HepG2 (cell line): ENCODE data around the gene TJAP1. TPM values are rescaled to one million over a fixed set of nuclear protein-coding genes. Genes with fewer than 3 reads are reported as not detected.

Experiments
- HDAC1 ChIP-seq: sonication (generic); formaldehyde crosslinking; IDR thresholded peaks from 2 replicates; pipeline ENCODE4 v1.5.1; 2020; ENCODE audit warnings: mild to moderate bottlenecking, missing genetic modification reagents
- MATR3 ChIP-seq: sonication (generic); formaldehyde crosslinking; IDR thresholded peaks from 2 replicates; pipeline ENCODE4 v1.4.0; 2020; ENCODE audit warnings: missing genetic modification reagents
- NFKBIZ ChIP-seq: IDR thresholded peaks from 2 replicates; pipeline ENCODE4 v1.6.1; 2018; ENCODE audit warnings: missing genetic modification reagents, missing compliant biosample characterization
- SETDB1 ChIP-seq: sonication (generic); formaldehyde crosslinking; IDR thresholded peaks from 2 replicates; pipeline ENCODE4 v1.5.1; 2020; ENCODE audit warnings: missing genetic modification reagents, mild to moderate bottlenecking, borderline replicate concordance
- ZBTB20 ChIP-seq: sonication (generic); formaldehyde crosslinking; IDR thresholded peaks from 2 replicates; pipeline ENCODE4 v1.8.1; 2023; ENCODE audit warnings: missing genetic modification reagents, low read depth, mild to moderate bottlenecking, borderline replicate concordance
- ZNF20 ChIP-seq: sonication (generic); formaldehyde crosslinking; IDR thresholded peaks from 2 replicates; pipeline ENCODE4 v1.4.0; 2020; ENCODE audit warnings: mild to moderate bottlenecking, moderate library complexity, missing genetic modification reagents
- ZNF777 ChIP-seq: sonication (generic); formaldehyde crosslinking; IDR thresholded peaks from 2 replicates; pipeline ENCODE4 v1.4.0; 2020; ENCODE audit warnings: missing genetic modification reagents
- polyA plus RNA-seq, 8 experiments: library from polyadenylated mRNA; depleted of rRNA in 3 of 8; stranded (reverse) in 7 of 8; unstranded in 1 of 8; fragments of >200 nt; fragmentation: Illumina TruSeq in 4 of 8; extraction: Trizol in 4 of 8; gene quantifications; 2 replicates each; pipeline versions ENCODE4 v1.2.1 to v1.2.3, GENCODE V29; 2011 to 2016; ENCODE audit warnings: low read depth in 4 of 8, missing spikeins in 1 of 8, mixed read lengths in 1 of 8; ENCODE audit not compliant: insufficient read depth in 1 of 8
- total RNA-seq, 5 experiments: library from RNA; depleted of rRNA; stranded (reverse); fragments of >200 nt; fragmentation: Illumina TruSeq; extraction: Trizol; gene quantifications; 2 replicates each; pipeline ENCODE4 v1.2.3, GENCODE V29; 2016; ENCODE audit warnings: low read depth in 1 of 5
- TF ChIP-seq, protein P1 (sequence below): sonication (generic); formaldehyde crosslinking; IDR thresholded peaks from 2 replicates; pipeline ENCODE4 v1.4.0; 2020; ENCODE audit warnings: missing genetic modification reagents
- TF ChIP-seq, protein P2 (sequence below): sonication (generic); formaldehyde crosslinking; IDR thresholded peaks from 2 replicates; pipeline ENCODE4 v1.9.0; 2021; ENCODE audit warnings: missing genetic modification reagents, borderline replicate concordance

The TJAP1 gene
- total and polyA plus RNA-seq, 2 of the 13 experiments (the other 11 are each of a cell fraction or from before 2014, with no cell fraction given), result 15.7 to 41.6 TPM

DNA sequence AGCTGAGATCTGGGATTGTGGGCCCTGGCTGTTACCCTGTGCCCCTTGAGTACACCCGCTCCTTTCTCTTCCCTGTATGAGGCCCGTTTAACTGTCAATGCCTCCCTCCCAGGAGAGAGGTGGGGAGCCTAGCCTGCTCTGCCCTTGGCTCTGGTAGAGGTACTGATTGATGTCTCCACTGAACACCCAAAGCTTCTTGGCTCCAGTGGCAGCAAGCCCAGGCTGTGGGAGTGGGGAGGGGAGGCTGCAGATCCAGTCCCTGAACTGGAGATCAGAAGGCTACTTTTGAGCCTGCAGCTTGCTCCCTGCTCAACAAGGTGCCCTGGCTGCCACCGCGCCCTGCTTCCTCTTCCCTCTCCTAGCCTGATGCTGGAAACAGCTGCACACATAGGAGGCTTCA lies 25.3 kb downstream of the TJAP1 start (continued):
- TF ChIP-seq MATR3 (CRISPR knock-in tag), result no peak
- no peak for TF ChIP-seq SETDB1
- no peak for TF ChIP-seq ZNF20 (CRISPR knock-in tag)
- TF ChIP-seq, protein P1, sequence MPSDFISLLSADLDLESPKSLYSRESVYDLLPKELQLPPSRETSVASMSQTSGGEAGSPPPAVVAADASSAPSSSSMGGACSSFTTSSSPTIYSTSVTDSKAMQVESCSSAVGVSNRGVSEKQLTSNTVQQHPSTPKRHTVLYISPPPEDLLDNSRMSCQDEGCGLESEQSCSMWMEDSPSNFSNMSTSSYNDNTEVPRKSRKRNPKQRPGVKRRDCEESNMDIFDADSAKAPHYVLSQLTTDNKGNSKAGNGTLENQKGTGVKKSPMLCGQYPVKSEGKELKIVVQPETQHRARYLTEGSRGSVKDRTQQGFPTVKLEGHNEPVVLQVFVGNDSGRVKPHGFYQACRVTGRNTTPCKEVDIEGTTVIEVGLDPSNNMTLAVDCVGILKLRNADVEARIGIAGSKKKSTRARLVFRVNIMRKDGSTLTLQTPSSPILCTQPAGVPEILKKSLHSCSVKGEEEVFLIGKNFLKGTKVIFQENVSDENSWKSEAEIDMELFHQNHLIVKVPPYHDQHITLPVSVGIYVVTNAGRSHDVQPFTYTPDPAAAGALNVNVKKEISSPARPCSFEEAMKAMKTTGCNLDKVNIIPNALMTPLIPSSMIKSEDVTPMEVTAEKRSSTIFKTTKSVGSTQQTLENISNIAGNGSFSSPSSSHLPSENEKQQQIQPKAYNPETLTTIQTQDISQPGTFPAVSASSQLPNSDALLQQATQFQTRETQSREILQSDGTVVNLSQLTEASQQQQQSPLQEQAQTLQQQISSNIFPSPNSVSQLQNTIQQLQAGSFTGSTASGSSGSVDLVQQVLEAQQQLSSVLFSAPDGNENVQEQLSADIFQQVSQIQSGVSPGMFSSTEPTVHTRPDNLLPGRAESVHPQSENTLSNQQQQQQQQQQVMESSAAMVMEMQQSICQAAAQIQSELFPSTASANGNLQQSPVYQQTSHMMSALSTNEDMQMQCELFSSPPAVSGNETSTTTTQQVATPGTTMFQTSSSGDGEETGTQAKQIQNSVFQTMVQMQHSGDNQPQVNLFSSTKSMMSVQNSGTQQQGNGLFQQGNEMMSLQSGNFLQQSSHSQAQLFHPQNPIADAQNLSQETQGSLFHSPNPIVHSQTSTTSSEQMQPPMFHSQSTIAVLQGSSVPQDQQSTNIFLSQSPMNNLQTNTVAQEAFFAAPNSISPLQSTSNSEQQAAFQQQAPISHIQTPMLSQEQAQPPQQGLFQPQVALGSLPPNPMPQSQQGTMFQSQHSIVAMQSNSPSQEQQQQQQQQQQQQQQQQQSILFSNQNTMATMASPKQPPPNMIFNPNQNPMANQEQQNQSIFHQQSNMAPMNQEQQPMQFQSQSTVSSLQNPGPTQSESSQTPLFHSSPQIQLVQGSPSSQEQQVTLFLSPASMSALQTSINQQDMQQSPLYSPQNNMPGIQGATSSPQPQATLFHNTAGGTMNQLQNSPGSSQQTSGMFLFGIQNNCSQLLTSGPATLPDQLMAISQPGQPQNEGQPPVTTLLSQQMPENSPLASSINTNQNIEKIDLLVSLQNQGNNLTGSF (CRISPR knock-in tag), result no peak
- no peak for TF ChIP-seq NFKBIZ
- no peak for TF ChIP-seq HDAC1 (CRISPR knock-in tag)
- no peak for TF ChIP-seq ZBTB20 (CRISPR knock-in tag)
- no peak for TF ChIP-seq ZNF777
- TF ChIP-seq, protein P2, sequence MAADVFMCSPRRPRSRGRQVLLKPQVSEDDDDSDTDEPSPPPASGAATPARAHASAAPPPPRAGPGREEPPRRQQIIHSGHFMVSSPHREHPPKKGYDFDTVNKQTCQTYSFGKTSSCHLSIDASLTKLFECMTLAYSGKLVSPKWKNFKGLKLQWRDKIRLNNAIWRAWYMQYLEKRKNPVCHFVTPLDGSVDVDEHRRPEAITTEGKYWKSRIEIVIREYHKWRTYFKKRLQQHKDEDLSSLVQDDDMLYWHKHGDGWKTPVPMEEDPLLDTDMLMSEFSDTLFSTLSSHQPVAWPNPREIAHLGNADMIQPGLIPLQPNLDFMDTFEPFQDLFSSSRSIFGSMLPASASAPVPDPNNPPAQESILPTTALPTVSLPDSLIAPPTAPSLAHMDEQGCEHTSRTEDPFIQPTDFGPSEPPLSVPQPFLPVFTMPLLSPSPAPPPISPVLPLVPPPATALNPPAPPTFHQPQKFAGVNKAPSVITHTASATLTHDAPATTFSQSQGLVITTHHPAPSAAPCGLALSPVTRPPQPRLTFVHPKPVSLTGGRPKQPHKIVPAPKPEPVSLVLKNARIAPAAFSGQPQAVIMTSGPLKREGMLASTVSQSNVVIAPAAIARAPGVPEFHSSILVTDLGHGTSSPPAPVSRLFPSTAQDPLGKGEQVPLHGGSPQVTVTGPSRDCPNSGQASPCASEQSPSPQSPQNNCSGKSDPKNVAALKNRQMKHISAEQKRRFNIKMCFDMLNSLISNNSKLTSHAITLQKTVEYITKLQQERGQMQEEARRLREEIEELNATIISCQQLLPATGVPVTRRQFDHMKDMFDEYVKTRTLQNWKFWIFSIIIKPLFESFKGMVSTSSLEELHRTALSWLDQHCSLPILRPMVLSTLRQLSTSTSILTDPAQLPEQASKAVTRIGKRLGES, result no peak
